PC-9 (cell line): Measurements from ENCODE around the gene HDDC3.

ENCODE experiments used
- EZH2 ChIP-seq: fragments of 200-600 bp; sonication (generic); IDR thresholded peaks from 2 replicates; pipeline ENCODE4 v1.8.0; 2017; ENCODE audit warnings: antibody characterized with exemption, low read depth
- TF ChIP-seq, protein P1 (sequence below): fragments of 200-600 bp; sonication (generic); conservative IDR thresholded peaks from 2 replicates; pipeline ENCODE4 v1.6.1; 2017; ENCODE audit warnings: mixed run types, antibody characterized with exemption, mild to moderate bottlenecking, moderate library complexity

DNA sequence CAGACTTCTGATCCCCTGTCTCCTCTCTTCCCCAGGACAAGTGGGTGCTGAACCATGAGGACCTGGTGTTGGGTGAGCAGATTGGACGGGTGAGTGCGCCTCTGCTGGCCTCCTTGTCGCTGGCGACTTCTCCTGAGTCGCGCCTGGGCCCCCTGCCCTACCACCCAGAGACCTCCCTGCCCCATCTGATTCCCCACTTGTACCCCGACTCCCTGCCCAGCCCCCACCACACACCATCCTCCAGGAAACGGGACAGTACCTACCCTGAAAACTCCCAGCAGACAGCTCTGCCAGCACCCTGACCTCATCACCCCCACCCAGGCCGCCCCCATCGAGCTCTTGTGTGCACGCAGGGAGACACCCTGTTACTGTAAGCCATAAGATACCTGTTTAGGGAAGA lies 40.3 kb downstream of the HDDC3 start:
- TF ChIP-seq, protein P1, sequence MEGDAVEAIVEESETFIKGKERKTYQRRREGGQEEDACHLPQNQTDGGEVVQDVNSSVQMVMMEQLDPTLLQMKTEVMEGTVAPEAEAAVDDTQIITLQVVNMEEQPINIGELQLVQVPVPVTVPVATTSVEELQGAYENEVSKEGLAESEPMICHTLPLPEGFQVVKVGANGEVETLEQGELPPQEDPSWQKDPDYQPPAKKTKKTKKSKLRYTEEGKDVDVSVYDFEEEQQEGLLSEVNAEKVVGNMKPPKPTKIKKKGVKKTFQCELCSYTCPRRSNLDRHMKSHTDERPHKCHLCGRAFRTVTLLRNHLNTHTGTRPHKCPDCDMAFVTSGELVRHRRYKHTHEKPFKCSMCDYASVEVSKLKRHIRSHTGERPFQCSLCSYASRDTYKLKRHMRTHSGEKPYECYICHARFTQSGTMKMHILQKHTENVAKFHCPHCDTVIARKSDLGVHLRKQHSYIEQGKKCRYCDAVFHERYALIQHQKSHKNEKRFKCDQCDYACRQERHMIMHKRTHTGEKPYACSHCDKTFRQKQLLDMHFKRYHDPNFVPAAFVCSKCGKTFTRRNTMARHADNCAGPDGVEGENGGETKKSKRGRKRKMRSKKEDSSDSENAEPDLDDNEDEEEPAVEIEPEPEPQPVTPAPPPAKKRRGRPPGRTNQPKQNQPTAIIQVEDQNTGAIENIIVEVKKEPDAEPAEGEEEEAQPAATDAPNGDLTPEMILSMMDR, result no peak
- no peak for TF ChIP-seq EZH2
